ENCODE measurements around the gene BTN2A1. TPM values are rescaled to one million over a fixed set of nuclear protein-coding genes. Genes with fewer than 3 reads are reported as not detected.
A peak's percentile ranks its signal among the peaks of the same experiment; 100 is the strongest.

Gene BTN2A1
- total and polyA plus RNA-seq, 8 donors: 3.7 to 15.3 (median 7.6) TPM

GRCh38 chr6:26495281-26495680 is 37.5 kb downstream of the BTN2A1 start:
- no peak overlapping the region for H3K27ac ChIP-seq
- ATAC-seq (no peak), DNase-seq (no peak), FAIRE-seq (no peak)
- no peaks in the 10 kb centered on the region for H3K36me3 ChIP-seq
- no peaks in the 10 kb centered on the region for H3K9me3 ChIP-seq
- no peak overlapping the region for H3K4me3 ChIP-seq
- 57 to 84% methylated on average over 1 of the region's 1 CpG for WGBS, 2 donors
- TF ChIP-seq CTCF (IDR thresholded peaks at IDR 0.05): no peak
- intact Hi-C loops (cut with DNase I): no loop called here
- no peaks in the 10 kb centered on the region for H3K27me3 ChIP-seq
- H3K4me1 ChIP-seq: no peaks in the 10 kb centered on the region

DNA sequence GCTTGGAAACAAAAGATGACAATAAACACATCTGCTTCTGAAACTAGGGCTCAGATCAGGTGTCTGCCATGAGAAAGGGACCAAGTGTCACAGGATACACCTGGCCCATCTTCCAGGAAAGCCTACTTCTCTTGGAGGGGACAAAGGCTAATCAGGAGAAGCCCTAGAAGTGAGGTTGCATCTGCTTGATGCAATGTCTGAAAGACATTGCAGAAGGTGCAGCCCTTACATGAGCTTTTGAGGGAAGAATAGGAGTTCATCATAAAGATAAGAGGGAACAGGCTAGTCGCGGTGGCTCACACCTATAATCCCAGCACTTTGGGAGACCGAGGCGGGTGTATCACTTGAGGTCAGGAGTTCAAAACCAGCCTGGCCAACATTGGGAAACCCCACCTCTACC is 39.9 kb downstream of the BTN2A1 start:
- Histone ChIP-seq H3K27me3 (peaks cover 0 to 13% (median 1%) of the 10 kb centered on the region in 4 donors), H3K36me3 (no peaks in the 10 kb centered on the region), H3K4me3 (no peak overlapping the region), H3K27ac (no peak overlapping the region), H3K9me3 (no peaks in the 10 kb centered on the region), H3K4me1 (no peaks in the 10 kb centered on the region)
- WGBS, 2 donors: 75 to 90% methylated on average over 4 of the region's 4 CpGs
- FAIRE-seq (no peak), DNase-seq (no peak), ATAC-seq (no peak)
- TF ChIP-seq CTCF (IDR thresholded peaks at IDR 0.05): no peak
- intact Hi-C loops (cut with DNase I): no loop called here

GRCh38 chr6:26500102-26500501 is 42.3 kb downstream of the BTN2A1 start, which contains the start of gene BTN1A1:
TSS of gene BTN1A1 (plus strand) at chr6:26500303. CDS start at chr6:26501287, 984 bp downstream.
- Histone ChIP-seq H3K27me3 (peaks cover 0 to 17% (median 4%) of the 10 kb centered on the region in 4 donors), H3K4me3 (no peak within 1 kb of the TSS), H3K27ac (no peak within 1 kb of the TSS), H3K9me3 (no peaks in the 10 kb centered on the region), H3K36me3 (no peaks in the 10 kb centered on the region), H3K4me1 (no peaks in the 10 kb centered on the region)
- DNase-seq: no peak
- TF ChIP-seq CTCF (IDR thresholded peaks at IDR 0.05): no peak
- no peak for FAIRE-seq
- no peak for ATAC-seq
- WGBS, 2 donors: 67 to 69% methylated on average over 2 of the region's 2 CpGs
- intact Hi-C loops (cut with DNase I): no loop called here

DNA sequence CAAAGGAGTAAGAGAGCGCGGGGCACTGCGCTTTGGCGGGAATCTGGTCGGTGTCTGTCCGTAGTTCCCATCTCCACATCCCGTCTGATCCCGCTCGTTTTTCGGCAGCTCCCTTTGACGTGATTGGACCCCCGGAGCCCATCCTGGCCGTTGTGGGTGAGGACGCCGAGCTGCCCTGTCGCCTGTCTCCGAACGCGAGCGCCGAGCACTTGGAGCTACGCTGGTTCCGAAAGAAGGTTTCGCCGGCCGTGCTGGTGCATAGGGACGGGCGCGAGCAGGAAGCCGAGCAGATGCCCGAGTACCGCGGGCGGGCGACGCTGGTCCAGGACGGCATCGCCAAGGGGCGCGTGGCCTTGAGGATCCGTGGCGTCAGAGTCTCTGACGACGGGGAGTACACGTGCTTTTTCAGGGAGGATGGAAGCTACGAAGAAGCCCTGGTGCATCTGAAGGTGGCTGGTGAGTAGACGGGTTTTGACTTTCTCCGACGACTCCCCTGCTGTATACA is 43.8 kb downstream of the BTN2A1 start:
- H3K27ac ChIP-seq: no peak overlapping the region
- WGBS, 2 donors: 4 to 5% methylated on average over 49 of the region's 49 CpGs
- ATAC-seq: peak in 3 of 4 donors; percentile 60 to 72 (median 69)
- H3K27me3 ChIP-seq: peaks cover 0 to 17% (median 4%) of the 10 kb centered on the region in 4 donors
- H3K4me1 ChIP-seq: no peaks in the 10 kb centered on the region
- DNase-seq: peak in 3 of 6 donors; percentile 14 to 73 (median 67)
- FAIRE-seq: no peak
- no peaks in the 10 kb centered on the region for H3K9me3 ChIP-seq
- intact Hi-C loops (cut with DNase I): no loop called here
- H3K36me3 ChIP-seq: no peaks in the 10 kb centered on the region
- H3K4me3 ChIP-seq: peak overlapping the region in 1 of 4 donors; percentile 29
- no peak for TF ChIP-seq CTCF (IDR thresholded peaks at IDR 0.05)

DNA sequence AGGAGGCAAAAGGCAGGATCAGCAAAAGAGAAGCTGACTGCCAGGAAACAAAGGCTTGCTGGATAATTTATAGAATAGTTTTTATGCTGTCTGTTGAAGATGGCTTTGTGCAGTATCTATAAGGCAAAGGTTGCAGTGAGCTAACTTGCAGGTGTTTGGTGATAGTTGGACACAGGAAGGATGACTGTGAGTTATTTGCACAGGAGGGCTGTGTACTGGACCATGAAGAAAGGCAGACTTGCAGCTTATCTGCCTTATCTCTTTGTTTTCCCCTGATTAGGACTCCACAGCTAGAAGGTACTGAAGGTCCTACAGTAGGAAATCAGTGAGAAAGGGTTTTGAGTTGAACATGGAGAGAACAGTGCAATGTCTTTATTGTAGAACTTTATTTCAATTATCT is 44.4 kb downstream of the BTN2A1 start:
- ATAC-seq: no peak
- FAIRE-seq: no peak
- Histone ChIP-seq H3K4me3 (peak overlapping the region in 1 of 4 donors; percentile 29), H3K27me3 (peaks cover 0 to 17% (median 4%) of the 10 kb centered on the region in 4 donors), H3K9me3 (no peaks in the 10 kb centered on the region), H3K4me1 (no peaks in the 10 kb centered on the region), H3K36me3 (no peaks in the 10 kb centered on the region), H3K27ac (no peak overlapping the region)
- no peak for TF ChIP-seq CTCF (IDR thresholded peaks at IDR 0.05)
- no peak for DNase-seq
- intact Hi-C loops (cut with DNase I): no loop called here

All from pancreas (tissue), 10 donors.